HG03175 (cell line): ENCODE results near the gene AHI1.

Experiments used
- ATAC-seq: cut with Tn5 transposase; IDR thresholded peaks from one replicate; pipeline ENCODE4 v1.9.1; 2021; ENCODE audit warnings: mild to moderate bottlenecking, moderate library complexity; ENCODE audit not compliant: unreplicated experiment

Gene AHI1

DNA sequence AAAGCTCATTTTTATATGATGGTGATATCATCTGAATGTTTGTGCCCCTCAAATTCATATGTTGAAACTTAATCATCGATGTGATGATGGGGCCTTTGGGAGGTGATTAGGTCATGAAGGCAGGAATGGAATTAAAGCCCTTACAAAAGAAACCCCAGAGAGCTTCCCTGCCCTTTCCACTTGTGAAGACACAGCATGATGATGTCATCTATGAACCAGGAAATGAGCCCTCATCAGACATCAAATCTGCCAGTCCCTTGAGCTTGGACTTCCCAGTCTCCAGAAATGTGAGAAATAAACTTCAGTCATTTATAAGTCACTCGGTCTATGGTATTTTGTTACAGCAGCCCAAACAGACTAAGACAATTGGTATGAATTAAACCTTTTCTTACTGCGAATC, 163.4 kb downstream of the AHI1 start:
- no peak for ATAC-seq

DNA sequence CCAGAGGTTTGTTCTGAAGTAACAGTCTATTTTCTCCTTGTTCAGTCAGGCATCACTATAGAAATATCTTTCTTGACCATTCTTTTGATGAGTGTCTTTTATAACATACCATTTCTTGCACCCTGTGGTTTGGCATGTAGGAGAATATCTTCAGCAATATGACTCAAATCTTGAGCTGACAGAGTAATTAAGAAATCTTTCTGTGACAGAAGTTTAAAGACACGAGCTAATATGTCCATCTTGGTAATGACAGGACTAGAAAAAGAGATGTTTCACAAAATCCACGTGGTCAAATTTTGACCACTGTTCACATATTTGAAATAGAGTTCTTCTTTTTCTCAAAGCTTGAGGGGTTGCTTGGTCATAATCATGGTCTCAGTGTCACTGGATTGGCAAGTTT, 166.5 kb downstream of the AHI1 start:
- no peak for ATAC-seq

DNA sequence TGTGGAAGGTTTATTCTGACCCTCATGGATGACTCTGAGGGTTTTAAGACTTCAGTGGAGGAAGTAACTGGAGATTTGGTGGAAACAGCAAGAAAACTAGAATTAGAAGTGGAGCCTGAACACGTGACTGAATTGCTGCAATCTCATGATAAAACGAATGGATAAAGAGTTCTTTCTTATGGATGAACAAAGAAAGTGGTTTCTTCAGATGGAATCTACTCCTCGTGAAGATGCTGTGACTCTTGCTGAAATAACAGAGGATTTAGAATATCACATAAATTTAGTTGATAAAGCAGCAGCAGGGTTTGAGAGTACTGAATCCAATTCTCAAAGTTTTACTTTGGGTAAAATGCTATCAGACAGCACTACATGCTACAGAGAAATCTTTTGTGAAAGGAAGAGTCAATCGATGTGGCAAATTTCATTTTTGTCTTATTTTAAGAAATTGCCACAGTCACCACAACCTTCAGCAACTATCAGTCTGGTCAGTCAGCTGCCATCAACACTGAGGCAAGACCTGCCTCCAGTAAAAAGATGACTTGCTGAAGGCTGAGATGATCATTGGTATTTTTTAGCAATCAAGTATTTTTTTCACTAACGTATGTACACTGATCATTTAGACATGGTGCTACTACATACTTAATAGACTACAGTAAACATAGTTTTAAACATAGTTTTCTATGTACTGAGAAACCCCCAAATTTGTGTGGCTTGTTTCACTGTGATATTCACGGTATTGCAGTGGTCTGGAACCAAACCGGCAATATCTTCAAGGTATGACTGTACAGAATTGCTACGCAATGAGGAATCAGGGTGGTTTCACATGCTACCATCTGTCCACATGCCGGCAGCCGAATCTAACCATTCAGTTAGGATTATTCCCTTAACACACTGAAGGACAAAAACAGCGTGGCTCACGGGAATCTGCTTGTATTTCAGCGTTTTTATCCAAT, 167.4 kb downstream of the AHI1 start:
- peak; percentile 94 for ATAC-seq

DNA sequence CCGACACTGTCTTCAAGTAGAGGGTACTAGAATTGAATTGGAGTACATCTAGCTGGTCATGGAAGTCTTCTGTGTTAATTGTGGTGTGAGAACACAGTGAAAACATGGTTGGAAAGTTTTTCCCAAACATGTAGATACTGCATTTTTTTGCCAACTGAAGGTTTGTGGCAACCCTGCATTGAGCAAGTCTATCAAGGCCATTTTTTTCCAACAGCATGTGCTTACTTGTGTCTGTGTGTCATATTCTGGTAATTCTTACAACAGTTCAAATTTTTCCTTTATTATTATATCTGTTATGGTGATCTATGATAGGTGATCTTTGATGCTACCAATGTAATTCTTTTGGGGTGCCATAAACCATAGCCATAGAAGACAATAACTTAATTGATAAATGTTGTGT, 169.4 kb downstream of the AHI1 start:
- ATAC-seq, result no peak

DNA sequence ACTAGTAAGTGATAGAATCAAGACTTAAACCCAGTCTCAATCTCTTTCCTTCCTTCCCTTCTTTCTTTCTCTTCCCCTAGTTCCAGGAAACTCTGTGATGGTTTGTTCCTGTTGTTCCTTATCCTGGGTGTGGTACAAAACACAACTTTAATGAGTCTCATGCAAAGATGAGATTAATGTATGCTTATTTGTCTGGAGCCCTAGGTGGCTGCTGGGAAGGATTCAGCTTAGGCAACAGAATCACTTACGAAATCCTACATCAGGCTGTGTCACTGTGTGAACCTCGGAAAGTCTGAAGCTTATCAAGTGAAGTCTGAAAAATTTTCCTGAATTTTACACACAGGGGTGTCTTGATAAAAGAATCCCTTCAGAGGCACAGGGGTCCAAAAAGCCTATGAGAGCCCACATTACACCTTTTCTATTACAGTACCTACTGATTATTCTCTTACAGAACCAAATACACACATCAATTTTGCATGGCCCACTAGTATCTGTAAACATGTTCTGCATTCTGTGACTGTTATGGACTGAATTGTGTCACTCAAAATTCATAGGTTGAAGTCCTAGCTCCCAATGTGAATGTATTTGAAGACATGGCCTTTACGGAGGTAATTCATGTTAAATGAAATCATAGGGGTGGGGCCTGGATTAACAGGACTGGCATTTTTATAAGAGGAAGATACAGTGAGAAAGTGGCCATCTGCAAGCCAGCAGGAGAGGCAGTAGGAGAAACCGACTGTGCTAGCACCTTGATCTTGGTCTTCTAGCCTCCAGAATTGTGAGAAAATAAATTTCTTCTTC, 171.7 kb downstream of the AHI1 start:
- ATAC-seq, result no peak

DNA sequence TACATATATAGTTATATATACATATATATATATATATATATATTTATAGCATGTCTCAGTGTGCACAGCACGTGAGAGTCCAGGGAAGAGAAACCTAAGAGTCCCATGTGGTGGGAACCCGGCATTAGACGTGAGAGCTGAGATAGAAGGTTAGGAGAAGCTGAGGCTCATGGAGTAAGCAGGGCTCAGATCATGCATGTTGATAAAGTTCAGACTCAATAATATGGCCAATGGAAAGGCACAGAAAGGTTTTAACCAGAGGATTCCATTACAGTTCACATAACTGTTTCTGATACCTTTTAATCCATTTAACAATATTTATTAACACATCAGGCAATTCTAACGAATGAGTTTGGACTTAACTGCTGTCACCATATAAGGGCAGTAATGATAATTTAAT, 173.0 kb downstream of the AHI1 start:
- ATAC-seq, result no peak

DNA sequence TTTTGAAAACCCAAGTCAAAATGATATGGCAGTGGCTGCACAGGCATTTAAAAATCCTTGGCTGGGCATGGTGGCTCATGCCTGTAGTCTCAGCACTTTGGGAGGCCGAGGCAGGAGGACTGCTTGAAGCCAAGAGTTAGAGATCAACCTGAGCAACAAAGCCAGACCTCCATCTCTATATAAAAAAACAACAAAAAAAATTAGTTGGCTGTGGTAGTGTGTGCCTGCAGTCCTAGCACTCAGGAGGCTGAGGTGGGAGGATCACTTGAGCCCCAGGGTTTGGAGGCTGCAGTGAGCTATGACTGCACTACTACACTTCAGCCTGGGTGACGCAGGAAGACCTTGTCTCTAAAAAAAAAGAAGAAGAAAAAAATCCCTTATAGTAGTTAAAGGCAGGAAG, 173.6 kb downstream of the AHI1 start:
- no peak for ATAC-seq

DNA sequence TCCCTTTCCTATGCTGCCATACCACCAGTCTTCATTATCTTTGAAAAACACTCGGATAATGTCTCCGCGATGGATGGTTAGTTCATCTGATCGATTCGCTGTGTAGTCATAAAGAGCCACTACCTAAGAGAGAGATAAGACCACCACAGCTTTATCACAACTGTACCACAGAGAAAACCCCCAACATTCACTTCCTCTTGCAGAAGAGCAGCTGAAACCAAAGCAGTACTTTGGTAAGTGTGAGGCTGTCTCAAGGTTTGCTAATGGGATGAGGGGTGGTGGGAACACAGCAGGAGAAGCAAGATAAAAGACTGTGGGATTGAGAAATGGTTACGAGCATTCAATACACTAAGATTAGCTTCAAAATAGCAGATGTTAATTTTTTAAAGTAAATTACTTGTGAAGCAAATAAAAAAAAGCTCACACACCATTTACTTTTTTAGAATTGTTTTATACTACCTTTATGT, 174.3 kb downstream of the AHI1 start:
- peak; percentile 98 for ATAC-seq

DNA sequence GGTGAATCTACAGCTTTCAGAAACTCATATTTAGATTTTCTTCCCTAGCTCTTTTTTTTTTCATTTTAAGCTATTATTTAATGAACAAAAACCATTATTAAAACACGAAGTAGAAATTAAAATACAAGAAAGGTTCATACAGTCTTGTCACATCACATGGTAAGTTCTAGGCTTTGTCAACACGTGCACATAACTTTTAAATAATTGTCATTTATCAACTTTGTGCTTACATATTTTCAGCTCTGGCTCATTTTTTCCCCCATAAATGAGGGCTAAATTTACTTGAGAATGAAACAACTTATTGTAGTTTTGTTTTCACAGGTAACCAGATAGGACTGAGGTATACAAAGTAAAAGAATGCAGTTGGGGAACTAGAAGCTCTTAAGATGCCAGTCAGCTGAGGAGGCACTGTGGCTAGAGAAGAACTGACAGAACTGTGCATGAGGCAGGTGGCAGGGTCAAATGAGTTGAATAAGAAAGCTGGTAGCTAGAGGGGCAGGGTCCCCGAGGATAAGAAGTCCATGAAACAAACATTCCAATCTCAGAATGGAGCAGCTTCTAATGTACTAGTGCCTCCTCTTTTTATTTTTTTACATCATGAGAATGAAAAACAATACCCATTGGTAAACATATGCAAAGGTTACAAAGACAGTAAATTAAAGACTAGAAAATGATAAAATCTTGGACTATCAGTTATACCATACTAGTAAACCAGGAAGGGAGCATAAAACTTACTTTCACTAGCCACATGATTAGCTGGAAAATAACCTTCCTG, 174.9 kb downstream of the AHI1 start:
- ATAC-seq, result peak; percentile 52

DNA sequence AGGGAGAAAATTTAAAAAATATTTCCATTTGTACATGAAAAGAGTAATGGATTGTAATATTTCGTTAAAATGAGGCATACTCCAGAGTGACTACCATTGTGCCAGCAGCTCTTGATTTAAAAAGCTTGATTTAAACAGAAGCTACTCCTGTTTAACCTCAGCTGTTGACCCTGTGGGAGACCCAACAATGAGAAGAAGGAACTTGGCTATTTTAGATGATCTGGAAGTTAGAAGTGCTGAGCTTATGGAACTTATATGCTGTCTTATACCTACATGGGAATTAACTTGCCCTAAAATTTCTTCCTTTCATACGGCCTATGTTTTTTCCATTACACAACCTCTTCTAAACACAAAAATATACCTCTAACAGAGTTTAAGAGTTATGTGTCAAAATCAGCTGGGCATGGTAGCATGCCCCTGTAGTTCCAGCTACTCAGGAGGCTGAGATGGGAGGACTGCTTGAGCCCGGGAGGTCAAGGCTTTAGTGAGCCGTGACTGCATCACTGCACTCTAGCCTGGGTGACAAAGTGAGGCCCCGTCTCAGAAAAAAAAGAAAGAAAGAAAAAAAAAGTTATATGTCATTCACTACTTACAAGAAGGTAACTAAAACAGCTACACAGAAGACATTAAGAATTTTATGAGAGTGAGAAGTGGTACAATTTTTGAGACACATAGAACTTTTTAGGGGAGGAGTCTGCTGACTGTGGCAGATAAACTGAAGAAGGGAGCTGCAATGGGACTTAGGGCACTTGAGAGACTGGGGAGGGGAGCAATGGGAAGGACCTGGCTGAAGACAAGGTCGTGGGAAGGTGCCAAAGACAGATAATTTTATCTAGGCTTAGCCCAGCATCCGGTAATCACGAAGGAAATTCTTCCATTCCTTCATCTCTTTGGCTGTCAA, 176.6 kb downstream of the AHI1 start:
- no peak for ATAC-seq

DNA sequence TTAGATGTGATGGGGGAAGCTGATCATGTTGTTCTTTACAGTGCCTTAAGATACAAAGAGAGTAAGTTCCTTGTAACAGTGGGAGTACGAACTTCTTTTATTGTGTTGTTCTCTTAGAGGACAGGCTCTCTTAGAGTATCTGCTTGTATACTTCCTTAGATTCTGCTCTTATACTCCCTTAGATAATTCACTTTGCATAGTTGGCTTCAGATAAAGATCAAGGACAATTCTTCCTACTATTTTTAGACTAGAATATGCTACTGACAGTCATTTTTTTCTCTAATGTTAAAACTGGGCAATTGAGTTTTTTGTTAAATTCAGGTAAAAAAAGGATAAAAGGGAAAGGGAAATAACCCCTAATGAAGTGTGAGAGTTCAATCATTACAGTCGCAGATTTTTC, 177.7 kb downstream of the AHI1 start:
- ATAC-seq, result no peak

DNA sequence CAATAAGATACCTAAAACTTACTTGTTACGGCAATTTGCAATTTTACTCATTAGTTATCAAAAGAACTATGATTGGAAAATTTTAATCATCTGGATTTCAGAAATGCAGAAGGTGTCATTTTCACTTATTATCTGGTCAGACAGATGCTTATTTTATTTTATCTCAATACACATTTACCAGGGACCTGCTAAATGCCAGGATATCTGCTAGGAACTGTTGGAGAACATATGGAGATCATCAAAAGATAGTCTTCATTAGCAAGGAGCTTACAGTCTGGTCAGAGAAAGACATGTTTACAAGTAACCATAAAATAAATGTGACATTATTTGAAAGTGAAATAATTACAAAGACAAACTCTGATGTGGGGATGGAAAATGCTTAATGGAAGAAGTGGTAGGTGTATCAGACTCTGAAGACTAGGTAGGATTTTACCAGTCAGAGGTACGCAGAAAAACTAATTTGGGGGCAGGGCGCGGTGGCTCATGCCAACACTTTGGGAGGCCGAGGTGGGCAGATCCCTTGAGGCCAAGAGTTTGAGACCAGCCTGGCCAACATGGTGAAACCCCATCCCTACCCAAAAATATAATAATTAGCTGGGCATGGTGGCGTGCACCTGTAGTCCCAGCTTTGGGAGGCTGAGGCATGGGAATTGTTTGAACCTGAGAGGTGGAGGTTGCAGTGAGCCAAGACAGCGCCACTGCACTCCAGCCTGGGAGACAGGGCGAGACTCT, 178.6 kb downstream of the AHI1 start:
- ATAC-seq, result no peak

DNA sequence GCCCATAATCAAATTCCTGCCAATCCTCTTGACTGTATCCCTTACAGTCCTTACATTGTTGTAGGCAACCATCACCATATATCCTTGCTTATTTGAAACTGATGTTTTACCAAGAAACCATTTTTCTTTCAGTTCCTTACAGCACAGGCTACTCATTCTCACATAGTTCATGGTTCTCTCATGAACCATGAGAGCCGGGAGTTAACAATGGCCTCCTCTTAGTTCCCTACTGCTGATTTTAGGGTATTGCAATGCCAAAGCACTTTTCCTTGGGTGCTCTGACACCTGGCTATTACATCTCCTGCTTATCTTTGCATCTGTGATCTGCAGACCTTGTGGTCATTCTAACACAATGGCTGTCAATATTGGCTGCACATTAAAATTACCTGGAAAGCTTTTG, 183.0 kb downstream of the AHI1 start:
- ATAC-seq, result no peak

DNA sequence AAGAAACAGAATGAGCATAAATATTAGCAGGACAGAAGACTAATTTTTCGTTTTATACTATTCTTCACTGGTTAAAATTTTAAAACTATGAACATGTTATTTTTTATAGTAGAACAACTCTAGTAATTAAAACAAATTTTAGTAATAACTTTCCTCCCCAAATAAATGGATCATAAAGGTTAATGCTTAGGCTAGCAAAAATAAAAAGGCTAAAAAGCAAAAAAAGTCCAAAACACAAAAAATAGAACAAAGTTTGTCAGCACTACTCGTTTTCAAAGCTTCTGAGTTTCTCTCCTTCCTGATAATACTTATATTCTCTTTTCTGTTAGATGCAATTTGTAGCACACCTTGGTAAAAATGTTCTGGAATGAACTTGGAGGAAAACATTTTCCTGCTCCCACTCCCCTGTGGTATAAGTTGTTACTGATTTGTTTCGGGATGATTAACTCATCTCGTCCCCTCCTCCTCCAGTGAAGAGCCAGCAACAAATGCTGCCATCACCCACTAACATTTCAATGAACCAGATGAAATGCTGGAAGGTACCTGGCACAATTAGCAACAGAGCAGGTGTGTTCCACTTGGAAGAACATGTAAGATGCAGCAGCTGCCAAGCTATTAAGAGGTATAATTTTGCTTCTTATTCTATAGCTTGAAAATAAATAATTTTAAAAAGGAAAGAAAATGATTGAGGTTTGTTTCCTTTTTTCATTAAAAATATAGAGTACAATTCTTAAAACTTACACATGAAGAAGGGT, 185.9 kb downstream of the AHI1 start:
- ATAC-seq, result no peak

DNA sequence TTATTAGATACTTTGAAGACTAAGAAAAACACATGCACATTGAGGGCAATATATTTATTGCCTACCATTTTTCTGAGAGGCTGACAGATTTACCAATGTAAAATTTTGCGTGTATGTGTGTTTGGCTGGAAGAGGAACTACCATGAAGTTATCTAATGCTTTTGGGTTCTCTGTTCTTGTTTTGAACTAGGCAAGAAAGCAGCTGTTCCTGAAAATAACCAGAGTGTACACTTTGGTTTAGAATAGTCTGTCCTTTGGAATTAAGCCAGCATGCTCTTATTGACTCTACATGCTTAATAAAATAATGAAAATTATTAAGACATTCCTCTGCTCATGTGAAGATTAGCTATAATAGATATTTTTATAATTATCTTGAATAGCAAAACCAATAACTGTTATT, 187.2 kb downstream of the AHI1 start:
- no peak for ATAC-seq

DNA sequence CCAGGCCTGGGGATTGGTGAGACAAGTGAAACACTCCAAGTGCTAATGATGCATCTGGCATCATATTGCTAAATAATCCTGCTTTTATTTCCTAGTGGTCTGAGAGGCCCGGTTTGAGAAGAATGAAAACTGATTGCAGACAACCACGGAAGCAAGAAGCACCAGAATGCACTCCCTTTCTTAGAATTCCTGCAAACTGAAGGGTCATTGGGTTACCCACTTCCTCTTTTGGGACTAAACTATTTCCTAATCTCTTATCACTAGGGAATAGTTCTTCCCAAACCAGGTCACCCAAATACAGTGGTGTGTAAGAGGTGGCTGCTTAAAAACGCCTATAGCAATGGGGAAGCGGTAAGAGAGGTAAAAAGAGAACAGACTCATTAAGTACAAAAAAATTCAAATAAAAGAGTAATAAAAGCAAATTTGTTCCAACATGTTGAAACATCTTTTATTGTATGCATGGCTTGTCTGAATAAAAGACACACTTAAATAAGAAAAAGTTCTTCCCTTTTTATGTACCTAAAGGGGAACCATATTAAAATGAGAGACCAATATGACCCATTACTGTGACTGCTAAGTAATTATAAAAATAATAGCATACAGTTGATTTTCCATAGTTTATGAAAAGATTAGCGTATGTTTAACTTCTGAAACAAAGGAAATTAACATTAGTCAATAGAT, 190.7 kb downstream of the AHI1 start:
- no peak for ATAC-seq

DNA sequence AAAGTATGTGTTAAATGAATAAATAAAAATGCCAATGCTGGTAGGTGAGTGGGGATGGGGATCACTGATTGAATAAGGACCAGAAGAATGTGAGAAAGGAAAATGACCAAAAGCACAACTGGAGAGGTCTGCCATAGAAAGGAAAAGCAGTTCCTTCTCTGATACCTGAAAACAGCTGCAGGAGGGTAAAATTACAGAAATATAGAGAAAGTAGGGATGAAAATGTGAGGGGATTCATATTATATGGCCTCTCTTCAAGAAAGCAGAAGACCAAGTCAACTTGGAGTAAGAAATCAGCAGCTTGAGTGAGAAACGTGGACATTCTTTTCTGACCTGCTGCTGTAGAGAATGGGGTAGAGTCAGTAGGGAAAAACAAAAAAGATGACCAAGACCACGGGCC, 191.4 kb downstream of the AHI1 start:
- ATAC-seq, result no peak

DNA sequence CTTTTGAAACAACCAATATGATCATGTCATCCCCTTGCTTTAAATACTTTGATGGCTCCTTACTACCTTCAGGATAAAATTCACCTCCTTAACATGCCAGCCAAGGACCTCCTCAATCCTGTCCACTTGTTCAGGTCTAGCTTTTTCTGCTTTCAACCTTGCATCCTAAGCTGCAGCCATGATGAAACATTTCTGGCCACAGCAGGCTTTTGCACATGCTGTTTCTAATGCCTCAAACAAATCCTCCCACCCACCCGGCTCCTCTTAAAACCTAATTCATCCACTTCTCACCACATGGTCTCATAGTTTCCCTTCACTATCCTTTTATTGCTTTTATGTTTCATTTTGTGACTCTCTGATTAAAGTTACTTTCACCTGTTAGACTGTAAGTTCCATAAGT, 191.9 kb downstream of the AHI1 start:
- ATAC-seq, result no peak
